B cell (primary cell): ENCODE data around the gene VWA3B. TPM values are rescaled to one million over a fixed set of nuclear protein-coding genes. Genes with fewer than 3 reads are reported as not detected.

Source experiments
- ATAC-seq: fragments of 200-7000 bp; cut with Tn5 transposase; one replicate; pipeline ENCODE4 v1.10.0; 2021; ENCODE audit warnings: low read depth, mild to moderate bottlenecking, moderate number of reproducible peaks, moderate library complexity
- CTCF ChIA-PET: fragments of 350-600 bp; sonication (Branson Sonifier 250); formaldehyde crosslinking; loops from one replicate; lab custom pipeline; 2021; ENCODE audit warnings: antibody characterized with exemption, inconsistent platforms; lab: Charles Lee
- POLR2A ChIA-PET: fragments of 350-600 bp; sonication (Branson Sonifier 250); formaldehyde crosslinking; loops from one replicate; lab custom pipeline; 2021; ENCODE audit warnings: antibody characterized with exemption; lab: Charles Lee
- DNase-seq: peaks from one replicate; pipeline ENCODE4 v3.0.0; 2013
- H2AFZ ChIP-seq: 2 replicates; pipeline ENCODE4 v1.6.1; 2012; ENCODE audit warnings: mild to moderate bottlenecking, low read depth, low read length; ENCODE audit not compliant: insufficient read depth, poor library complexity, severe bottlenecking
- H3K27ac ChIP-seq, 2 donors: 1 replicate in 1 of 2; 2 replicates in 1 of 2; pipeline ENCODE4 v1.5.1; 2012 to 2013; ENCODE audit warnings: low read length in 2 of 2, mild to moderate bottlenecking in 2 of 2, moderate library complexity in 1 of 2
- H3K27me3 ChIP-seq, 4 experiments: fragments of 200-600 bp in 1 of 4; sonication (generic) in 1 of 4; replicated peaks in 1 of 4; 1 replicate in 2 of 4; 2 replicates in 2 of 4; pipeline versions ENCODE4 v1.6.1 to v1.7.0; 2013 to 2016; ENCODE audit warnings: low read length in 3 of 4, mild to moderate bottlenecking in 2 of 4, mixed read lengths in 1 of 4, moderate library complexity in 1 of 4; ENCODE audit not compliant: insufficient read depth in 4 of 4, control insufficient read depth in 3 of 4; ENCODE audit errors: control extremely low read depth in 1 of 4
- H3K36me3 ChIP-seq, 2 experiments: replicated peaks in 1 of 2; 1 replicate in 1 of 2; 2 replicates in 1 of 2; pipeline versions ENCODE4 v1.6.1 to v1.7.1; 2013; ENCODE audit warnings: low read length in 1 of 2; ENCODE audit not compliant: insufficient read depth in 2 of 2, control insufficient read depth in 1 of 2; ENCODE audit errors: control extremely low read depth in 1 of 2, extremely low read depth in 1 of 2
- H3K4me1 ChIP-seq, 2 donors: fragments of 200-600 bp in 1 of 2; sonication (generic) in 1 of 2; 1 replicate in 1 of 2; 2 replicates in 1 of 2; pipeline versions ENCODE4 v1.5.1 to v1.6.1; 2013 to 2017; ENCODE audit warnings: low read length in 2 of 2; ENCODE audit not compliant: control insufficient read depth in 2 of 2, insufficient read depth in 2 of 2
- H3K4me2 ChIP-seq: replicated peaks from 2 replicates; pipeline ENCODE3; 2012; ENCODE audit warnings: mild to moderate bottlenecking, low read depth, low read length; ENCODE audit not compliant: poor library complexity, severe bottlenecking
- H3K4me3 ChIP-seq, 5 experiments: fragments of 200-600 bp in 1 of 5; sonication (generic) in 1 of 5; 1 replicate in 3 of 5; 2 replicates in 2 of 5; pipeline versions ENCODE4 v1.5.1 to v1.7.0; 2011 to 2016; ENCODE audit warnings: low read length in 4 of 5, mild to moderate bottlenecking in 4 of 5, low read depth in 2 of 5, control low read depth in 1 of 5, moderate library complexity in 1 of 5; ENCODE audit not compliant: insufficient read depth in 1 of 5; ENCODE audit errors: control extremely low read depth in 1 of 5, extremely low read depth in 1 of 5
- H3K79me2 ChIP-seq: fragments of 200-600 bp; sonication (generic); one replicate; pipeline ENCODE4 v1.6.0; 2016; ENCODE audit warnings: low read length; ENCODE audit not compliant: control insufficient read depth, insufficient read depth
- H3K9ac ChIP-seq: fragments of 200-600 bp; sonication (generic); 2 replicates; pipeline ENCODE4 v1.6.1; 2017; ENCODE audit warnings: mild to moderate bottlenecking, low read length, moderate library complexity
- H3K9me3 ChIP-seq, 3 donors: one replicate each; pipeline versions ENCODE4 v1.6.1 to v1.7.1; 2013; ENCODE audit warnings: low read length in 2 of 3; ENCODE audit not compliant: control insufficient read depth in 2 of 3, insufficient read depth in 1 of 3; ENCODE audit errors: control extremely low read depth in 1 of 3
- H4K20me1 ChIP-seq: 2 replicates; pipeline ENCODE4 v1.6.0; 2012; ENCODE audit warnings: mild to moderate bottlenecking, low read length; ENCODE audit not compliant: insufficient read depth, control insufficient read depth, poor library complexity, severe bottlenecking
- H3K27ac Mint-ChIP-seq: one replicate; pipeline ENCODE4 v1.8.0; 2021; ENCODE audit warnings: mixed read lengths
- H3K27me3 Mint-ChIP-seq: one replicate; pipeline ENCODE4 v1.8.0; 2021; ENCODE audit warnings: mixed read lengths
- H3K4me1 Mint-ChIP-seq: one replicate; pipeline ENCODE4 v1.8.0; 2021; ENCODE audit warnings: mixed read lengths
- H3K4me3 Mint-ChIP-seq: one replicate; pipeline ENCODE4 v1.8.0; 2021; ENCODE audit warnings: mixed read lengths
- H3K9me3 Mint-ChIP-seq: one replicate; pipeline ENCODE4 v1.8.0; 2022; ENCODE audit warnings: mixed read lengths; ENCODE audit not compliant: insufficient read depth
- CTCF ChIP-seq: fragments of 200-600 bp; IDR thresholded peaks from one replicate; pipeline ENCODE4 v1.8.0; 2022; ENCODE audit warnings: antibody characterized with exemption, mild to moderate bottlenecking
- EZH2 ChIP-seq: IDR thresholded peaks from 2 replicates; pipeline ENCODE4 v1.6.1; 2012; ENCODE audit warnings: borderline replicate concordance, low read depth, mild to moderate bottlenecking, moderate library complexity, low read length; ENCODE audit not compliant: insufficient read depth, poor library complexity, severe bottlenecking
- WGBS: methylation state at CpG from one replicate; pipeline ENCODE4 v1.1.5; 2013; ENCODE audit warnings: missing lambda C conversion rate; ENCODE audit not compliant: insufficient coverage; 5-methylcytosine and 5-hydroxymethylcytosine counted together
- intact Hi-C: fragments of 100-400 bp; cut with micrococcal nuclease; formaldehyde crosslinking; loops from one replicate; pipeline ENCODE4 v1.10.0; 2022
- polyA plus RNA-seq: library from polyadenylated mRNA; depleted of rRNA; stranded (reverse); fragments of >200 nt; gene quantifications from 2 replicates; pipeline ENCODE4 v1.2.3, GENCODE V29; 2012
- total RNA-seq, 2 donors: library from RNA; stranded (reverse); fragments of 120-200 nt in 1 of 2; gene quantifications; 1 replicate in 1 of 2; 2 replicates in 1 of 2; pipeline versions ENCODE4 v1.2.3 to v1.2.4, GENCODE V29; 2013 to 2022

Gene VWA3B
- total and polyA plus RNA-seq, 2 donors (not counting 1 experiment from before 2014, with no cell fraction given): not detected

- POLR2A ChIA-PET: no interaction called here
- no peaks in the 10 kb centered on the region for H3K4me1 Mint-ChIP-seq
- DNase-seq (no peak), ATAC-seq (no peak)
- no peak overlapping the region for H3K4me3 ChIP-seq
- no peaks in the 10 kb centered on the region for H3K9me3 Mint-ChIP-seq
- no peak overlapping the region for H3K27ac Mint-ChIP-seq
- H3K9me3 ChIP-seq: peaks cover 0 to 4% (median under 1%) of the 10 kb centered on the region in 3 donors
- no peak overlapping the region for H3K27ac ChIP-seq
- 91% methylated on average over 5 of the region's 5 CpGs for WGBS
- peaks cover 43% of the 10 kb centered on the region for H3K27me3 Mint-ChIP-seq
- H3K27me3 ChIP-seq: no peaks in the 10 kb centered on the region
- intact Hi-C loops: no loop called here
- CTCF ChIA-PET: no interaction called here
- H3K9ac ChIP-seq: no peak overlapping the region
- no peaks in the 10 kb centered on the region for H4K20me1 ChIP-seq
- no peaks in the 10 kb centered on the region for H3K36me3 ChIP-seq
- no peak overlapping the region for H2AFZ ChIP-seq
- no peak overlapping the region for H3K4me2 ChIP-seq
- H3K4me1 ChIP-seq: no peaks in the 10 kb centered on the region
- no peaks in the 10 kb centered on the region for H3K79me2 ChIP-seq
- no peak overlapping the region for H3K4me3 Mint-ChIP-seq
- no peak for TF ChIP-seq EZH2
- no peak for TF ChIP-seq CTCF
Measured at GRCh38 chr2:98295275-98295674, 208.3 kb downstream of the VWA3B start.

GRCh38 chr2:98295721-98296414, 208.9 kb downstream of the VWA3B start:
- Histone ChIP-seq H3K79me2 (no peaks in the 10 kb centered on the region), H3K27ac (no peak overlapping the region), H3K9me3 (no peaks in the 10 kb centered on the region), H3K9ac (no peak overlapping the region), H2AFZ (no peak overlapping the region), H3K36me3 (no peaks in the 10 kb centered on the region), H3K4me2 (no peak overlapping the region), H3K4me3 (no peak overlapping the region), H3K4me1 (no peaks in the 10 kb centered on the region), H4K20me1 (no peaks in the 10 kb centered on the region), H3K27me3 (no peaks in the 10 kb centered on the region)
- Mint-ChIP-seq H3K27me3 (peaks cover 47% of the 10 kb centered on the region), H3K4me3 (no peak overlapping the region), H3K4me1 (no peaks in the 10 kb centered on the region), H3K27ac (no peak overlapping the region), H3K9me3 (no peaks in the 10 kb centered on the region)
- no peak for TF ChIP-seq CTCF
- no peak for TF ChIP-seq EZH2
- intact Hi-C loops: no loop called here
- POLR2A ChIA-PET: no interaction called here
- CTCF ChIA-PET: no interaction called here
- DNase-seq (no peak), ATAC-seq (no peak)
- WGBS: 90% methylated on average over 4 of the region's 9 CpGs
